OCI-LY1 (cell line): Measurements from ENCODE around the gene CEMIP.

Experiments used
- H2AFZ ChIP-seq: fragments of 200-600 bp; sonication (generic), shearing (Covaris generic); 2 replicates; pipeline ENCODE4 v1.6.0; 2014; ENCODE audit warnings: antibody characterized with exemption, mild to moderate bottlenecking, low read length
- H3F3A ChIP-seq: fragments of 200-600 bp; sonication (generic), shearing (Covaris generic); 2 replicates; pipeline ENCODE4 v1.6.0; 2014; ENCODE audit warnings: mild to moderate bottlenecking, antibody characterized with exemption, low read length, moderate library complexity; ENCODE audit not compliant: insufficient read depth
- H3K27ac ChIP-seq: fragments of 200-600 bp; sonication (generic); 2 replicates; pipeline ENCODE4 v1.5.1; 2014; ENCODE audit warnings: low read length, mixed run types, mild to moderate bottlenecking, low read depth; ENCODE audit not compliant: poor library complexity, severe bottlenecking
- H3K27me3 ChIP-seq: fragments of 200-600 bp; sonication (generic); 2 replicates; pipeline ENCODE4 v1.6.0; 2014; ENCODE audit warnings: antibody characterized with exemption, mild to moderate bottlenecking, low read length, moderate library complexity; ENCODE audit not compliant: insufficient read depth
- H3K36me3 ChIP-seq: fragments of 200-600 bp; sonication (generic); 2 replicates; pipeline ENCODE4 v1.6.1; 2014; ENCODE audit warnings: mild to moderate bottlenecking, antibody characterized with exemption, low read length, moderate library complexity, mixed read lengths; ENCODE audit not compliant: insufficient read depth
- H3K4me1 ChIP-seq: fragments of 200-600 bp; sonication (generic); 2 replicates; pipeline ENCODE4 v1.5.1; 2014; ENCODE audit warnings: mild to moderate bottlenecking, low read length, moderate library complexity; ENCODE audit not compliant: insufficient read depth, severe bottlenecking
- H3K4me2 ChIP-seq: fragments of 200-600 bp; sonication (generic), shearing (Covaris generic); 2 replicates; pipeline ENCODE4 v1.6.1; 2014; ENCODE audit warnings: low read length
- H3K4me3 ChIP-seq: fragments of 200-600 bp; sonication (generic); 2 replicates; pipeline ENCODE4 v1.5.1; 2014; ENCODE audit warnings: low read length, low read depth, mild to moderate bottlenecking, mixed read lengths; ENCODE audit not compliant: poor library complexity, severe bottlenecking
- H3K79me2 ChIP-seq: fragments of 200-600 bp; shearing (Covaris generic); 2 replicates; pipeline ENCODE4 v1.6.1; 2016; ENCODE audit warnings: mixed run types, low read length, mixed read lengths; ENCODE audit not compliant: insufficient read depth
- H3K9ac ChIP-seq: fragments of 200-600 bp; sonication (generic), shearing (Covaris generic); 2 replicates; pipeline ENCODE4 v1.6.1; 2014; ENCODE audit warnings: mild to moderate bottlenecking, low read length, mixed read lengths
- H3K9me2 ChIP-seq: fragments of 200-600 bp; sonication (generic), shearing (Covaris generic); 2 replicates; pipeline ENCODE4 v1.6.1; 2014; ENCODE audit warnings: low read depth, mild to moderate bottlenecking, low read length, mixed read lengths
- H3K9me3 ChIP-seq: fragments of 200-600 bp; shearing (Covaris generic); 2 replicates; pipeline ENCODE4 v1.6.1; 2014; ENCODE audit warnings: low read length, mixed read lengths
- H4K20me1 ChIP-seq: fragments of 200-600 bp; sonication (generic), shearing (Covaris generic); 2 replicates; pipeline ENCODE4 v1.6.0; 2016; ENCODE audit warnings: mild to moderate bottlenecking, low read length; ENCODE audit not compliant: insufficient read depth
- CTCF ChIP-seq: fragments of 200-600 bp; sonication (generic), shearing (Covaris generic); IDR thresholded peaks from 2 replicates; pipeline ENCODE4 v1.5.1; 2017; ENCODE audit warnings: mild to moderate bottlenecking, antibody characterized with exemption, low read length, moderate library complexity, mixed read lengths
- EZH2 ChIP-seq: fragments of 200-600 bp; sonication (generic), shearing (Covaris generic); IDR thresholded peaks from 2 replicates; pipeline ENCODE4 v1.8.0; 2017; ENCODE audit warnings: borderline replicate concordance, mixed run types, mild to moderate bottlenecking, antibody characterized with exemption, low read length, moderate library complexity, mixed read lengths

The CEMIP gene

DNA sequence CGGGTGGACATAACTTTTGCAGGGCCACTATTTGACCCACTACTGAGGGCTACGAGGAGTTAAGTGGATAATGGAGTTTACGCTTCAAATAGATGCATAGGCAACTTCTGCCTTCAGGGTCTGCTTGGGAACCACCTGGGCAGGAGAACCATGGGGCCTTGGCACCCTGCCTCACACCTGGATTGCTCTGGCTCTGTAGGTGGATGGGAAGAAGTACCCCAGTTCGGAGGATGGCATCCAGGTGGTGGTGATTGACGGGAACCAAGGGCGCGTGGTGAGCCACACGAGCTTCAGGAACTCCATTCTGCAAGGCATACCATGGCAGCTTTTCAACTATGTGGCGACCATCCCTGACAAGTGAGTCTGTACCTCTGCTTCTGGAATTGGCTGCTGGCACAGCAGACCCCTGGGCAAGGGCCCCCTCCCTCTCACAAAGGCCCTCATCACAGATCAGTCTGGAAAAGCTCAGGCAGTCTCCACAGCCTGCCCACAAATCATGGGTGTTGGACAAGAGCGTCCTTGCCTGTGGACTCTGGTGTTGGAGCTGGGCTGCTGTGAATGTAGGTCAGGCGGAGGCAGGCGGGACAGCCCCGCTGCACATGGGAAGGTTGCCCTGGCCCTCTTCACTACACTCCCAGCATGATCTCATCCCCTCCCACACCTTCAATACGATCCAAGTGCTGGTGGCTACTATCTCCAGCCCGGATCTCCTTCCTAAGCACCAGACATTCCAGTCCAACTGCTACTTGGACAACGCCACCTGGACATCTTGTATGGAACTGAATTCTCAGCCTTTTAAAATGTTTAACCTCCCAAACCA lies 163.8 kb downstream of the CEMIP start:
- no peaks in the 10 kb centered on the region for H4K20me1 ChIP-seq
- no peak overlapping the region for H3K4me3 ChIP-seq
- H3K36me3 ChIP-seq, result peaks cover 3% of the 10 kb centered on the region; the same call in 1 of the 2 replicates
- no peak overlapping the region for H3K9ac ChIP-seq
- no peak overlapping the region for H3K4me2 ChIP-seq
- no peaks in the 10 kb centered on the region for H3K4me1 ChIP-seq
- H3F3A ChIP-seq, result no peaks in the 10 kb centered on the region
- no peaks in the 10 kb centered on the region for H3K9me3 ChIP-seq
- no peaks in the 10 kb centered on the region for H3K79me2 ChIP-seq
- H2AFZ ChIP-seq, result no peak overlapping the region
- no peak for TF ChIP-seq CTCF
- no peak for TF ChIP-seq EZH2
- no peak overlapping the region for H3K27ac ChIP-seq
- no peaks in the 10 kb centered on the region for H3K9me2 ChIP-seq
- H3K27me3 ChIP-seq, result no peaks in the 10 kb centered on the region

- Histone ChIP-seq H3K4me1 (no peaks in the 10 kb centered on the region), H3K9me3 (no peaks in the 10 kb centered on the region), H3K27ac (no peak overlapping the region), H3K4me2 (no peak overlapping the region), H3K9me2 (no peaks in the 10 kb centered on the region), H3F3A (no peaks in the 10 kb centered on the region), H4K20me1 (no peaks in the 10 kb centered on the region), H3K9ac (no peak overlapping the region), H3K36me3 (peaks cover 8% of the 10 kb centered on the region; the same call in 1 of the 2 replicates), H3K79me2 (no peaks in the 10 kb centered on the region), H3K4me3 (no peak overlapping the region), H2AFZ (no peak overlapping the region), H3K27me3 (no peaks in the 10 kb centered on the region)
- no peak for TF ChIP-seq CTCF
- TF ChIP-seq EZH2, result no peak
Observed at GRCh38 chr15:80944818-80945217, 165.6 kb downstream of the CEMIP start.

DNA sequence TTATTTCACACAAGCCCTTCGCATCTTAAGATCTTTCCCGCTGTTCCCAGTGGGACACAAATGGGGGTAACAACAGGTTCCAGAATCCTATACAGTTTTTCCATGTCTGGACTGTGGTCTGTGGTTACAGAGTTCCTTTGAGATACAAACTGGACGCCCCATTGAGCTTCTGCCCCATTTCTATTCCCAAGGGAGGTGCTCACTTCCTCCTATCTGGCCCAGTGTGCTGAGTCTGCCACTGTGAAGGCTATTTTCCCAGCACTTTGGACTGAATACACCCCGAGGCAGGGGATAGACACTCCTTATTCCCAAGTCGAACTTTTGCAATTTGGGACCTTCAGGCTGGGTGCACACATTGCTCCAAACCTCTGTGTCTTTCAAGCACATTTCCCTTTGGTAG lies 166.4 kb downstream of the CEMIP start:
- TF ChIP-seq EZH2 (no peak), CTCF (no peak)
- Histone ChIP-seq H3K4me3 (no peak overlapping the region), H3K4me2 (no peak overlapping the region), H2AFZ (no peak overlapping the region), H3K79me2 (no peaks in the 10 kb centered on the region), H3F3A (no peaks in the 10 kb centered on the region), H3K27ac (no peak overlapping the region), H3K9me2 (no peaks in the 10 kb centered on the region), H4K20me1 (no peaks in the 10 kb centered on the region), H3K36me3 (peaks cover 8% of the 10 kb centered on the region; the same call in 1 of the 2 replicates), H3K9me3 (no peaks in the 10 kb centered on the region), H3K9ac (no peak overlapping the region), H3K4me1 (no peaks in the 10 kb centered on the region), H3K27me3 (no peaks in the 10 kb centered on the region)
